VCaP (cell line): ENCODE measurements around the gene EFCAB6.

ENCODE experiments used
- H3K27ac ChIP-seq: fragments of 450-650 bp; 2 replicates; pipeline ENCODE4 v1.5.1; 2017
- TF ChIP-seq, protein P1 (sequence below): fragments of 450-650 bp; conservative IDR thresholded peaks from 2 replicates; pipeline ENCODE4 v1.5.1; 2017; ENCODE audit warnings: mild to moderate bottlenecking, moderate library complexity

Gene EFCAB6

DNA sequence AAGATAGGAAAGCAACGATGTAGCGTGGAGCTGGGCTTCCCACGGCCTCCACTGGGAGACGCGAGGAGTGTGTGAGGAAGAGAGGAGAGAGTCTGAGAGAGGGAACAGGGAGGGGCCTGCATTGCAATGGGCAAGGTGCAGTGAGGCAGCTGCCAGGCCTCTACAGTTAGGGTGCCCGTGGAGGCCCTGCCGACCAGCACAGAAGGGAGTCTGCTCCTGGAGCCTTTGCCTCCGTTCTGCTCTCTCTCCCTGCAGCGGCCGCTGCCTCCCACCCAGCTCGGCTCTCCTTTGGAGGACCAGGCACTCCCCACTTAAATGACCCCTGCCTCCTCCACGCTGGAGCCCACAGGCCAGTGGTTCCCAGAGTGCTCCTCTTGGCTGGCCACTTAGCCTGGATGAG, 181.7 kb downstream of the EFCAB6 start:
- H3K27ac ChIP-seq = no peak overlapping the region
- TF ChIP-seq, protein P1, sequence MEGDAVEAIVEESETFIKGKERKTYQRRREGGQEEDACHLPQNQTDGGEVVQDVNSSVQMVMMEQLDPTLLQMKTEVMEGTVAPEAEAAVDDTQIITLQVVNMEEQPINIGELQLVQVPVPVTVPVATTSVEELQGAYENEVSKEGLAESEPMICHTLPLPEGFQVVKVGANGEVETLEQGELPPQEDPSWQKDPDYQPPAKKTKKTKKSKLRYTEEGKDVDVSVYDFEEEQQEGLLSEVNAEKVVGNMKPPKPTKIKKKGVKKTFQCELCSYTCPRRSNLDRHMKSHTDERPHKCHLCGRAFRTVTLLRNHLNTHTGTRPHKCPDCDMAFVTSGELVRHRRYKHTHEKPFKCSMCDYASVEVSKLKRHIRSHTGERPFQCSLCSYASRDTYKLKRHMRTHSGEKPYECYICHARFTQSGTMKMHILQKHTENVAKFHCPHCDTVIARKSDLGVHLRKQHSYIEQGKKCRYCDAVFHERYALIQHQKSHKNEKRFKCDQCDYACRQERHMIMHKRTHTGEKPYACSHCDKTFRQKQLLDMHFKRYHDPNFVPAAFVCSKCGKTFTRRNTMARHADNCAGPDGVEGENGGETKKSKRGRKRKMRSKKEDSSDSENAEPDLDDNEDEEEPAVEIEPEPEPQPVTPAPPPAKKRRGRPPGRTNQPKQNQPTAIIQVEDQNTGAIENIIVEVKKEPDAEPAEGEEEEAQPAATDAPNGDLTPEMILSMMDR = no peak

DNA sequence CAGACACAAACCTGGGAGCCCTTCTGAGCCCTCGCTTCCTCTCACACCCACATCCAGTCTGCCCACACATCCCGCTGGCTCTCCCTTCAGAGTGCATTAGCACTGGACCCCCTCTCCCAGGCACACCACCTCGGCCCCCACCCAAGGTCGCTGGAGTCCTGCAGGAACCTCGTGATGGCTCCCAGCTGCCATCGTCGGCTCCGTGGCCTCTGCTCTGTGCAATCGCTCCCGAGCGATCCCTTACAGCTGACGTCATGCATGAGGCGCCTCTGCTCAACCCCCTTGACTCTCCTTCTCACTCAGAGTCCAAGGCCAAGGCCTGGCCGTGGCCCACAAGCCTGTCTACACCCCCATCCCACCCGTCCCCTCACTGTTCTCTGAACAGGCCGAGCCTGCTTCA, 183.9 kb downstream of the EFCAB6 start:
- TF ChIP-seq, protein P1 = no peak
- no peak overlapping the region for H3K27ac ChIP-seq

DNA sequence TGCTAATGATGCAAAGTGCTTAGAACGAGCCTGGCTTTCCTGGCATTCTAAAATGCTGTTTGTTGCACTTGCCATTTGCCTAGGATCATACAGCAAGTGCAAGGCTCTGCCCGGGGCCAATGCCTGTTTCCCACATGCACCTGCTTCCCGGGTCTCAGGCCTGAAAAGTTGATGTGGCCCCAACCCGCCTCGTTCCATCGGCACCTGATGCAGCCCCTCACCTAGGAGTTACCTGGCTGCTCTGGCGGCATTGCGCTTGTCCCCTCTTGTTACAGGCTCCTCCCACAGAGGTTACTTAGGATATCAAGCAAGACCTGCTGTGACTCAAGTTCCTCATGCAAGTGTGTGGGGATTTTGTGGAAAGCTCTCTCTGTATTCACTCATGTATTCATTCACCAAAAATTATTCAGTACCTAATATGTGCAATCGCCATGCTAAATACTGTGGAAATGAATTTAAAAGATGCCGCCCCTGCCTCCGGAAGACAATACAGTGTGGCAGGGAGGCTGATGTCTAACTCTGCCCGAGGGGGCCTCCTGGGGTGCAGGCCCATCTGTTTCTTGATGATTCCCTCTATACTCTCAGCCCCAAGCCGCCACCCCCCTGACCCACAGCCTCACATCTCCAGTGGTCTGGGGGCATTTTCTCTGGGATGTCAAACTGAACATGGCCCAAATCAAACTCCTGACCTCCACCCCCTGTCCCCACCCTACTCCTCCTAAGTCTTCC, 184.5 kb downstream of the EFCAB6 start:
- TF ChIP-seq, protein P1 = no peak
- H3K27ac ChIP-seq = no peak overlapping the region

DNA sequence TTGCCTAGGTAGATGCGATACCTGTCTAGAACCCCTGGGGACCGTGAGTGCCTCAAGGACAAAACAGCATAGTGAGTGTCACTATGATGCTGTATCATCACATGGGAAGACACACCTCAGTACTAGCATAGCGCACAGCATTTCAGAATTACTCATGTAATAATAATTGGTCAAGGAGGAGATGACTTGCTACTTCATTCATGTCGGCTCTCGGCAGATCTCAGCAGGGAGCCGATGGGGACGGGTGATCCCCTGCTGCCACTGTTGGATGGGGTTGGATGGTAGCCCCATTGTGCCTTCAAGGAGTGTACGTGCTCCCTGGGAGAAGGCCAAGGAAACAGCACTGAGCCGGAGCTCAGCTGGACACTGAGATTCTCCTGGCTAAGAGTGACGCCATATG, 186.9 kb downstream of the EFCAB6 start:
- no peak overlapping the region for H3K27ac ChIP-seq
- TF ChIP-seq, protein P1 = no peak

DNA sequence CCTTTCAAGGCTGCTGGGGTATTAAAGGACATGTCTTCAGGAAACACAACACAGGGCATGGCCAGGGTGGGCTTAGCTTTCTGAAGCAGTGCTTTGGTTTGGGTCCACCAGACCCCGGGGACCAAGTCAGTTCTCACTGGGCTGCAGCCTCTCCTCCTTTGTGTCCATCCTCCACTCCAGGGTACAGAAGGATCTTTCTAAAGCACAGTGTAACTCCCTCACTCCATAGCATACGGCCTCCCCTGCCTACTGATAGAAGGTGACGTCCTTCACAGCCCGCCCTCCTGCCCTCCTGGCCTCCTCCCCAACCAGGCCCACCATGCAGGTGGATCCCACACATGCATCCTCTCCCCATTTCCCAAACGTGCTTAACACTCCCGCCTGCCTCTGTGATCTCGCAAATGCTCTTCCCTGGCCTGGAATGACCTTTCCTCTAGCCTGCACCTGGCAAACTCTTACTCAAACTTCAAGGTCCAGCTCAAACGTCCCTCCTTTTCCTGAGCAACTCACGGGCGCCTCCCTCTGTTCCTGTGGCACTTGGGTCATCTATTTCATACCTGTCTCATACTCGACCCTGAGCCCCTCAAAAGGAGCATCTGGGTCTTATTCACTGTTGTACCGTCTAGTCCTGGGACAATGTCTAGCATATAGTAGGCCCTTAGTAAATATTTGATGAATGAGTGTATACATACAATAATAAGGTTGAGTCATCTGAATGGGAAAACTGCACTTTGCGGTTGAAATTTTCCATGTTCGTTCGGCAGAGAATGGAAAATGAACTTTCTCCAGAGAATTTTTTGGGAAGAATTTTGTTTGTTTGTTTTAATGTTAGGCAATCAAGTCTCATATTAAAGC, 187.7 kb downstream of the EFCAB6 start:
- TF ChIP-seq, protein P1 = no peak
- H3K27ac ChIP-seq = no peak overlapping the region

DNA sequence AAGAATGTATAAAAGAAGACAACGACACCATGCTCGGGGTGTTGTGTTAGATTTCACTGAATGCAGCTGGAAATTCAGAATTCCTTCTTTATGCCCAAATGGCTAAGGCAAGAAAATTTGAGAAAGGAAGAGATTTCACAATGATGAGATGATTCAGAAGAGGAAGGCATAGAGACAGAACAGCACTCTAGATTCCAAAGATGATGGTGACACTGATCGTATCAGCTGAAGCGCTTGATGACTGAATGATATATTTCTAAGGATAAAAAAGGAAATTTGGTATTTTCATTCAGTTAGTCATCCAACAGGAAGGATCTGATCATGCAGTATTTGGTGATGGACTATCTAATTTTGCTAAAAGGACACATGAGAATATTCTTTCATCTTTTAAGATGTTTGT, 189.2 kb downstream of the EFCAB6 start:
- TF ChIP-seq, protein P1 = no peak
- H3K27ac ChIP-seq = no peak overlapping the region

DNA sequence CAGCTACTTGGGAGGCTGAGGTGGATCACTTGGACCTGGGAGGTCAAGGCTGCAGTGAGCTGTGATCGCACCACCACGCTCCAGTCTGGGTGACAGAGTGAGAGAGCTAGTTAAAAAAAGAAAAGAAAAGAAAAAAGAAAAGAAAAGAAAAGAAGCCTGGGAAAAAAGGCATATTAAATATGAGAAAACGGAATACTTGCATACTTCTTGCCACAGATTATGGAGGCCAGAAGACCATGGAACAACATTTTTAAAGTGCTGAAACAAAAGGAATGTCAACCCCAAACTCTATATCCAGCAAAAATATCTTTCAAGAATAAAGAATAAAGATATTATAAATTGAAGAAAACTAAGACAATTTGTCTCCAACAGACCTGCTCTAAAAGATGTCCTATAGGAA, 191.9 kb downstream of the EFCAB6 start:
- H3K27ac ChIP-seq = no peak overlapping the region
- TF ChIP-seq, protein P1 = no peak
